Stimulated activated CD8-positive, alpha-beta memory T cell treated with anti-CD3 and anti-CD28 coated beads, Interleukin-15, amount 100 ng/mL, for 24 hours (primary cell): Measurements from ENCODE around the gene HDAC10.
"Not testable (repeated sequence)": the region's sequence is repeated elsewhere in the genome, so short reads cannot be mapped to it uniquely, and the experiment has no call there.

Experiments used
- DNase-seq: peaks from one replicate; pipeline ENCODE4 v3.0.0-alpha.2; 2020; ENCODE audit warnings: low read depth

The HDAC10 gene

DNA sequence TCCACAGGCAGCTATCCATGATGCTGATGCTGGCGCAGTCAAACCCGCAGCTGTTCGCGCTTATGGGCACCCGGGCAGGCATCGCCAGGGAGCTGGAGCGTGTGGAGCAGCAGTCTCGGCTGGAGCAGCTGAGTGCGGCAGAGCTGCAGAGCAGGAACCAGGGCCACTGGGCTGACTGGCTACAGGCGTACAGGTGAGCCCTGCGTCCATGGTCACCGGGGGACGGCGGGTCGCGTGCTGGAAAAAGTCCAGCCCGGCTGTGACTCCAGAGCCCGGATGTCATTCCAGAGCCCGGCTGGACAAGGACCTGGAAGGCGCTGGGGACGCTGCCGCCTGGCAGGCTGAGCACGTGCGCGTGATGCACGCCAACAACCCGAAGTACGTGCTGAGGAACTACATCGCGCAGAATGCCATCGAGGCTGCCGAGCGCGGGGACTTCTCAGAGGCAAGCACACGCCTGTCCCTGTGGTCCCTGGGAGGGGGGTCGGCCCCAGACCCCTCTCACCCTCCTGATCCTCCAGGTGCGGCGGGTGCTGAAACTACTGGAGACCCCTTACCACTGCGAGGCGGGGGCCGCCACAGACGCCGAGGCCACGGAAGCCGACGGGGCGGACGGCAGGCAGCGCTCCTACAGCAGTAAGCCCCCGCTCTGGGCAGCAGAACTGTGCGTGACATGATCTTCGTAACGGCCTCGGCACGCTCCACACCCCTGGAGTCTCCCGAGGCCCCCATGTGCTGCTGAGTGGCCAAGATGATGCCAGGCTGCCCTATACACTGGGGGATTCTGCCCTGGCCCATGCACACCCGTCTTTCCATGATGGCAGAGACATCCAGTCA lies 34.2 kb downstream of the HDAC10 start:
- DNase-seq: no peak

DNA sequence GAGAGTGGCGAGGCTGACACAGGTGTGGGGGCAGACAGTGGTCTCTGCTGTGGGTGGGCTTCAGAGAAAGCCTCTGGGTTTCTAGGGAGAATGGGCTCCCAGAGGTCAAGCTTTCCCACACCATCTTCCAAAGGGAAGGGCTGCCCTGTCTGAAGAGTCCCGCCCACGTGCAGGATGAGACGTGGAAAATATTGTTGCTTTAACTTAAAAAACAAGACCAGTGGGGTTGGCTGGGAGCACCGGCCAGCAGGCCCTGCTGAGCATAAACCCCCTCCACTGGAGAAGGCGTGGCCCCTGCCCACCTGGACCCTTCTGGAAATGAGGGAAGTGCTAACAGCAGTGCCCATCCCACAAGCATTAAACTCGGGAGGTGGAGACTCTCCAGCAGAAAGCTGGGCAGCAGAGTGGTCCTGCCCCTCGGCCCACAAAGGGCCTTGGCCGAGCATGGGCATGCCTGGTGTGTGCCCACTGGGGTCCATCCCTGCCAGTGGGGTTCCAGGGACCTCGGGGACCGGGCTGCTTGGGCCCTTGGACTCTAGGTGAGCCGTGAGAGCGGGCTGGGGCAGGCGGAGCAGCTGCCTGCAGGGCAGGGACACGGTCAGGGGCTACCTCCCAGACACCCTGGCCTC lies 34.9 kb downstream of the HDAC10 start:
- DNase-seq: no peak

DNA sequence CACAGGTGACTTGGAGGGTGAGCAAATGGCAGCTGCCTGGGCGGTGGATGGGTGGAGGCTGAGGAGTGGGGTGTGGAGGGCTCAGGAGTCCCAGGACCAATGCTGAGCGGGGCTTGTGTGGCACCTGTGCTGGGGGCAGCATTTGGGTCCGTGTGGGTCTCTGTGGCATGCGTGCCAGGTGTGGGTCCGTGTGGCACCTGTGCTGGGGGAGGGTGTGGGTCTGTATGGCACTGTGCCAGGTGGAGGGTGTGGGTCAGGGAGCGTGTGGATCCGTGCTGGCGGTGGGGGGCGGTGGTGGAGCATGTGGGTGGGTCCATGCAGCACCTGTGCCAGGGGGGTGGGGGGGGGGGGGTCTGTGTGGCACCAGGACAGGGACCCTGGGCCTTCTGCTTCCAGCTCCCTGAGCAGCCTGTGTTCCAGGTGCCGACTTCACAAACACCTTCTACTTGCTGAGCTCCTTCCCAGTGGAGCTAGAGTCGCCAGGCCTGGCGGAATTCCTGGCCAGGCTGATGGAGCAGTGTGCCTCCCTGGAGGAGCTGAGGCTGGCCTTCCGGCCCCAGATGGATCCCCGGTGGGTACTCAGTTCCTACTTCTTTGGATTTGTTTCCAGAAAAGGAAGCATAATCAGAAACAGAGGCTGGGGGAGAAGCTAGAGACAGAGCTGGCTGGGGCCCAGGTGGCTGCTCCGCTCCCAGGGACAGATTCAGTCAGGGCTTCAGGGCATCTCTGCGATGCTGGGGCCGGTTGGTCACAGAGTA lies 35.6 kb downstream of the HDAC10 start:
- no peak for DNase-seq

GRCh38 chr22:50213263-50213662 lies 37.8 kb downstream of the HDAC10 start:
- DNase-seq: no peak

DNA sequence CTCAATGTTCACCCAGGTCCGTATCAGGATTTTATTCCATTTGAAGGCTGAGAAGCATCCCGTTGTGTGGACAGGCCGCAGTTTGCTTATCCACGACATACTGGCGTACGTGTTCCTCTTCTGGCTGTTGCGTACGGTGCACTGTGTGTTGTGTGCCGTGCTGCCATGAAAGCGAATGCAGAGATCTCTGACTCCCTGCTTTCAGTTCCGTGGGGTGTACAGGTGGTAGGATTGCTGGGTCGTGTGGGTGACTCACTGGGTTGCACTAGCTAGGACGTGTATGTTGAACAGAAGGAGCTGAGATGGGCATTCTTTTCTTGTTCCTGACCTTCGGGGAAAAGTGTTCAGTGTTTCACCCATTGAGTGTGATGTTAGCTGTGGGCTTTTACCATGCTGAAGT lies 39.9 kb downstream of the HDAC10 start:
- DNase-seq: no peak

DNA sequence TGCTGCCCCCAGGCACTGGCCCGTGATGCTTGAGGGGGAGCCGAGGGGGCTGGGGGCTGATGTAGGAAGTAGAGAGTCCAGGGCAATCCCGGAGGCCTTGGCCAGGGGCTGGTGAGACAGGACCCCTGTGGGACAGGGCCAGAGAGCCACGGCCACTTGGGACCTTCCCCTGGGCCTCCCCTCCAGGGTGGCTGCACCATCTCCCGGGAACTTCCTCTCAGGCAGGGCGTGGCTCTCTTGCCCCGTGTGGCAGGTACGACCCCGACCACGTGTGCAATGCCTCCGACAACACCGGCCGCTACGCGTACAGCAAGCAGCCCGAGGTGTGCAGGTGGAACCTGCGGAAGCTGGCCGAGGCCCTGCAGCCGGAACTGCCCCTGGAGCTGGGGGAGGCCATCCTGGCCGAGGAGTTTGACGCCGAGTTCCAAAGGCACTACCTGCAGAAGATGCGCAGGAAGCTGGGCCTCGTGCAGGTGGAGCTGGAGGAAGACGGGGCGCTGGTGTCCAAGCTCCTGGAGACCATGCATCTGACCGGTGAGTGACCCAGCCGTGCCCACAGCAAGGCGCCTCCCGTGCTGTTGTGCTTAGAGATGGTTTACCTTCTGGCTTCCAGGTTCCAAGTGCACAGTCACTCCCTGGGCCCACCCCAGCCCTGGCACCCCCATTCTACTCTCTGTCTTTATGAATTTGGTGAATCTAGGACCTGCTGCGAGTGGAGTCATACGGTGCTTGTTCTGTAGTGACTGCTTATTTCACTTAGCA lies 40.5 kb downstream of the HDAC10 start:
- DNase-seq: no peak

DNA sequence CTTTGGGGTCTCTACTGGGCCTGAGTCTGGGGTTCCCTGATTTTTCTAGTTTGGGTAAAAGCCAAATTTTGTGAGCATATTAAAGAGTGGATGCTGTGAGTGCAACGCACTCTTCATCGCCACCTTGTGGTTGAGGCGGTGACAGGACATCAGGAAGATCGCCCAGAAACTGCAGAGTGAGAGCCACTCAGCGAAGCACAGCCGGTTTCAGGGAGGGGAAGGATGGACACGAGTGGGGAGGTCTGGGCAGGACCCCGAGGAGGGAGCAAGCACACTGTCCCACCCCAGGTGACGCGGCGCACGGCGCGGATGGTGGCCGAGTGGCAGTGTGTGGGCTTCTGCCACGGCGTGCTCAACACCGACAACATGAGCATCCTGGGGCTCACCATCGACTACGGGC lies 41.2 kb downstream of the HDAC10 start:
- DNase-seq: no peak

DNA sequence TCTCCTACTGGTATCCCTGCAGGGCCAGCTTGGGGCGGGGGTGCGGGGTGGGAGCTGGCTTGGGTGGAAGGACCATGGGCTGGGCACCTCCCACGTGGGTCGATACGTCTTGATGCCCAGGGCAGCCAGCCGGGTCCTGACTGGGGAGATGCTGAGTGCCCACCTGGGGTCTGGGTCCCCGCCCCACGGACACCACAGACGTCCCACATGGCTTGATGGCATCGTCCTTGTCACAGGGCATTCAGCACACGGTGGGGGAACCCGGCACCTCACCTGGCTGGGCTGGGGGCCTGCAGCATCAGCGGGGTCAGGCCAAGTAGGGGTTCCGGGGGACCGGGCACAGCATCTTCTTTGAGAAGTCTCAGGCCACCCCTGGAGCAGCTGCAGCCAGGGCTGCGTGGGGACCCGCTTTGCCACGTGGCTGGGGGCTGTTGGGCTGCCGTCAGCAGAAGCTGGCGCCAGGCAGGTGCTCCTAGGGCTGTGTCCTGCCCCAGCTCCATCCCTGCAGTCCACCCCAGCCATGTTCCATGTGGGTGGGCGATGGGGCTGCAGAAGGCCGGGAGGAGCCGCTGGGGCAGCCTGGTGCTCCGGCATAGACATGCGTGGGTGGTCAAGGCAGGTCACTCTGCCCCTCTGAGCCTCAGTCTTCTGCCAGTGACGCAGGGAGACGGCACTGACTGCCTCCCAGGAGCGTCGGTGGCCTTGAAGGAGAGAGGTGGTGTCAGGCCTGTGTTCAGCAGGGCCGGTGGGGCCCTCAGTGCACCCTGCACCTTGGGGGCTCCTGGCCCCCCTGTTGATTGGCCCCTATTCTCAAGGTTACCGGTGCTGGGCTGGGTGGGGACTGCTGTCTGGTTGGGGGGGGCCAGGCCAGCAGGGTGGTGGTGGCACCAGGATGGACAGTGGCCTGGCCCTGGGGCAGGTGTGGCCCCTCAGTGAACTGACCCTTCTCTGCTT lies 41.8 kb downstream of the HDAC10 start:
- no peak for DNase-seq

DNA sequence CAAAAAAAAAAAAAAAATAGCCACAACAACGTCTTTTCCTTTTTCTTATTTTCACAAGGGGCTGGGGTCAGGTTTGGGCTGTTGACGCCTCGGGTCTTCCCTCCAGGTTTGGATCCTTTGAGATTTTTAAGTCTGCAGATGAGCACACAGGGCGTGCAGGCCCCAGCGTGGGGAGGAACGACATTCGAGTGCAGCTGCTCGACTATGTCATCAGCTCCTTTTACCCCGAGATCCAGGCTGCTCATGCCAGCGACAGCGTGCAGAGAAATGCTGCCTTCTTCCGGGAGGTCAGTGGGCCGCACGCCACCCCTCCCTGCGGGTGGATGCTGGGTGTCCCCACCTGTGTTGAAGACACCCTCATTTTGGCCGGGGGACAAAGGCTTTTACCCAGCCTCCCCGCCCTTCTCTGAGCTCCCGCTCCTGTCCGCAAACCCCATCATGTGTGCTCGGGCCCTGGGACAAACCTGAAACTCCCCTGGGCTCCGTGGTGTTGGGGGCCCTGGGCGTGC lies 42.6 kb downstream of the HDAC10 start:
- DNase-seq: no peak

GRCh38 chr22:50207383-50208140 lies 43.5 kb downstream of the HDAC10 start:
- no peak for DNase-seq

DNA sequence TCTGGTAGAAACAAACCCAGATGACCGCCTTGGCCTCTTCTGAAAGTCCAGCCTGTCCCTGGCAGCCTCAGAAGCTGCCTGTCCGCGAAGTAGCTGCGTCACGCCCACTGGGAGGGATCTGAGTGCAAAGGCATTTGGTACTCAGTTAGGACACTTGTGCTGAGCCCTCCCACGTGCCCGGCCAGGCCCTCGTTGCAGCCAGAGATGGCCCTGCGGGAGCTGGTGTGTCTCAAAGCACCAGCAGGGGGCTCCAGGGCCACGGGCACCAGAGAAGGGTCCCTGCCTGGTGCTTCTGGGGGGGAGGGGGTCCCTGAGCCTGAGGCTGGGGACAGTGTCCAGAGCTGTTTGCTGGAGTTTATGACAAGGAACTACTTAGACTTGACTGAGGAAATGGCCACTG lies 44.5 kb downstream of the HDAC10 start:
- DNase-seq: no peak

DNA sequence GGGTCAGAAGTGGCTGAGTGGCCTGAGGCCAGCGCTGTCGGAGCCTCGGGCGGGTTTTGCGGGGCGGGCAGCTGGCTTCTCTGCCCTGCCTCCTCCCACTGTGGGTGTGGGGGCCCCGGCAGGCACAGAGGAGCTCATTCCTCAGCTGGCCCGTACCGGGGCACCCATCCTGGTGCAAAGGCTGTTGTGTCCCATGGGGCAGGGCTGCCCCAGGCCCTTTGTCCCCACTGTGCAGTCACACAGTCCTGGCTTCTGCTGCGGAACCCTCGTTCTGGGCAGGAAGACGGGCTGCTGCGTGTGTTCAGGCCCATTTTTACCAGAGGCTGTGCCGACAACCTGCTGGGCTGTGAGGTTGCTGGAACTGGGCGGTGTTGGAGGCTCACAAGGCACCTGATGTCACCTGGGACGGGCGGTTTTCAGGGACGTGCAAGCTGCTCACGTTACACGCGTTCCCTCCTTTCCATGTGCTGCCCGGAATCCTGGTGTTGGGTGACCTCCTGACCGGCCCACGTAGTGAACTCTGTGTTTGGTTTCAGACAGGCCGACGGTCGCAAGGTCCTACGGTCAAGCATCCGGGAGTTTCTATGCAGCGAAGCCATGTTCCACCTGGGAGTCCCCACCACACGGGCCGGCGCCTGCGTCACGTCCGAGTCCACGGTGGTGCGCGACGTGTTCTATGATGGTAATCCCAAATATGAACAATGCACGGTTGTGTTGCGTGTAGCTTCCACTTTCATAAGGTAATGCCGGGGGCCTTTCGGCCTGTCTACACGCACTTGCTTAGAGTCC lies 45.1 kb downstream of the HDAC10 start:
- no peak for DNase-seq

DNA sequence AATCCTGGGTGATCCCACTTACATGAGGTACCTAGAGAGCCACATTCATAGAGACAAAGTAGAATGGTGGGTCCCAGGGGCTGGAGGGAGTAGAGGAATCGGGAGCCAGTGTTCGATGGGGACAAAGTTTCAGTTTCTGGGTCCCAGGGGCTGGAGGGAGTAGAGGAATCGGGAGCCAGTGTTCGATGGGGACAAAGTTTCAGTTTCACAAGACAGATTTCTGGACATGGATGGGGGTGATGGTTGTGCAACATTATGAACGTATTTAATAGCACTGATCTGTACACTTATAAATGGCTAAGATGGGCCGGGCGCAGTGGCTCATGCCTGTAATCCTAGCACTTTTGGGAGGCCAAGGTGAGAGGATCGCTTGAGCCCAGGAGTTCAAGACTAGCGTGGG lies 46.1 kb downstream of the HDAC10 start:
- DNase-seq: not testable (repeated sequence)

- no peak for DNase-seq
These were observed 46.5 kb downstream of the HDAC10 start for GRCh38 chr22:50204571-50204970.

DNA sequence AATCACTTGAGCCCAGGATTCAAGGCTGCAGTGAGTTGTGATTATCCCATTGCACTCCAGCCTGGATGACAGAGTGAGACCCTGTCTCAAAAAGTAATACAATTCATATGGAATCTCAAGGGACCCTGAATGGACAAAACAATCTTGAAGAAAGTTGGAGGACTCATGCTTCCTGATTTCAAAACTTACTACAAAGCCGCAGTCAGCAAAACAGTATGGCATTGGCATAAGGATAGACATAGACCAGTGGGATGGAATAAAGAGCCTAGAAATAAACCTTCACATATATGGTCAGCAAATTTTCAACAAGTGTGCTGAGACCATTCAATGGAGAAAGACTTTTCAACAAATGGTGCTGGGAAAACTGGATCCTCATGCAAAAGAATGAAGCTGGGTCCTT lies 47.8 kb downstream of the HDAC10 start:
- no peak for DNase-seq

GRCh38 chr22:50202130-50202666 lies 48.9 kb downstream of the HDAC10 start:
- DNase-seq: no peak

GRCh38 chr22:50201191-50202129 lies 49.6 kb downstream of the HDAC10 start:
- no peak for DNase-seq
